OCI-LY1 (cell line): ENCODE results near the gene CDH1.

Experiments used
- CTCF ChIP-seq: fragments of 200-600 bp; sonication (generic), shearing (Covaris generic); IDR thresholded peaks from 2 replicates; pipeline ENCODE4 v1.5.1; 2017; ENCODE audit warnings: mild to moderate bottlenecking, antibody characterized with exemption, low read length, moderate library complexity, mixed read lengths
- EZH2 ChIP-seq: fragments of 200-600 bp; sonication (generic), shearing (Covaris generic); IDR thresholded peaks from 2 replicates; pipeline ENCODE4 v1.8.0; 2017; ENCODE audit warnings: borderline replicate concordance, mixed run types, mild to moderate bottlenecking, antibody characterized with exemption, low read length, moderate library complexity, mixed read lengths

DNA sequence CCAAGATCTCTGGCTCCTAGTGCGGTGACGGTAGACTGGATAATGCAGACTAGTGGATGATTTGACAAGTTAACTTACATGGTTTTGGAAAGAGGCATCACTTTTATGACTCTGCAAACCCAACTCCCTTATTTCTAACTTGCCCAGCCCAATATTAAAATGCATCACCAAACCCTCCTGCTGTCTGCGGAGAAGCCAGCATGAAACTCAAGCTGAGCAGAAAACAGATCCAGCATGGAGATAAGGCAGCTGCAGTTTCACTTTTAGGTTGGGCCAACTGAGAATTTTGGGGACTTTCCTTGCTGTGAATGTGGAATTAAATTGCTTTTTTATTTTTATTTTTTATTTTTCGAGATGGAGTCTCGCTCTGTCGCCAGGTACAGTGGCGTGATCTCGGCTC is 27.8 kb downstream of the CDH1 start:
- TF ChIP-seq EZH2 (no peak), CTCF (no peak)
